DND-41 (cell line): ENCODE data around the gene UCHL1.

Experiments used
- EZH2 ChIP-seq: IDR thresholded peaks from 3 replicates; pipeline ENCODE4 v1.6.1; 2012; ENCODE audit warnings: borderline replicate concordance, low read depth, mild to moderate bottlenecking, moderate library complexity, low read length, inconsistent platforms; ENCODE audit not compliant: severe bottlenecking
- TF ChIP-seq, protein P1 (sequence below): IDR thresholded peaks from 2 replicates; pipeline ENCODE4 v1.5.1; 2012; ENCODE audit warnings: borderline replicate concordance, low read length, moderate library complexity, mild to moderate bottlenecking; ENCODE audit not compliant: poor library complexity, severe bottlenecking; ENCODE audit errors: extremely low read depth

DNA sequence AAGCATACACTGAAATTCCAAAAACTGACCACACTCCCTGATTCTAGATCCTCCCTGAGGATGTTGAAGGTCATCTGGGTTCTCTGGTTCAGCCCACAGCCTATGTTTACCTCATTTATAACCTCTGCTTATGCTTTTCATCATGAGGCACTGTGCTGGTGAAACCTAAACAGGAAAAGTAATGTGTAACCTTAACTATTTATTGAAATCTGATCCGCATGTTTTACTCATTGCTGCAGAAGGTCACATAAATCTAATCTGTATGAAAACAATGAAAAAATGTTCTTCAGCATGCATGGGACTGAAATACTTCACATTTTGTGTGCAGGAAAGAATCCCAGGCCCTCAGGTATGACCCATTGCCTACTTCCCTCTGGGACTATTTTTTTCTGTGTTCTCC, 30.3 kb downstream of the UCHL1 start:
- TF ChIP-seq, protein P1, sequence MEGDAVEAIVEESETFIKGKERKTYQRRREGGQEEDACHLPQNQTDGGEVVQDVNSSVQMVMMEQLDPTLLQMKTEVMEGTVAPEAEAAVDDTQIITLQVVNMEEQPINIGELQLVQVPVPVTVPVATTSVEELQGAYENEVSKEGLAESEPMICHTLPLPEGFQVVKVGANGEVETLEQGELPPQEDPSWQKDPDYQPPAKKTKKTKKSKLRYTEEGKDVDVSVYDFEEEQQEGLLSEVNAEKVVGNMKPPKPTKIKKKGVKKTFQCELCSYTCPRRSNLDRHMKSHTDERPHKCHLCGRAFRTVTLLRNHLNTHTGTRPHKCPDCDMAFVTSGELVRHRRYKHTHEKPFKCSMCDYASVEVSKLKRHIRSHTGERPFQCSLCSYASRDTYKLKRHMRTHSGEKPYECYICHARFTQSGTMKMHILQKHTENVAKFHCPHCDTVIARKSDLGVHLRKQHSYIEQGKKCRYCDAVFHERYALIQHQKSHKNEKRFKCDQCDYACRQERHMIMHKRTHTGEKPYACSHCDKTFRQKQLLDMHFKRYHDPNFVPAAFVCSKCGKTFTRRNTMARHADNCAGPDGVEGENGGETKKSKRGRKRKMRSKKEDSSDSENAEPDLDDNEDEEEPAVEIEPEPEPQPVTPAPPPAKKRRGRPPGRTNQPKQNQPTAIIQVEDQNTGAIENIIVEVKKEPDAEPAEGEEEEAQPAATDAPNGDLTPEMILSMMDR, result no peak
- TF ChIP-seq EZH2, result no peak
